ENCODE data around the gene AUTS2. TPM values are rescaled to one million over a fixed set of nuclear protein-coding genes. Genes with fewer than 3 reads are reported as not detected.

Gene AUTS2
- polyA plus RNA-seq, 1 donor (not counting 4 experiments of a cell fraction or from before 2014, with no cell fraction given), result 4.7 TPM

DNA sequence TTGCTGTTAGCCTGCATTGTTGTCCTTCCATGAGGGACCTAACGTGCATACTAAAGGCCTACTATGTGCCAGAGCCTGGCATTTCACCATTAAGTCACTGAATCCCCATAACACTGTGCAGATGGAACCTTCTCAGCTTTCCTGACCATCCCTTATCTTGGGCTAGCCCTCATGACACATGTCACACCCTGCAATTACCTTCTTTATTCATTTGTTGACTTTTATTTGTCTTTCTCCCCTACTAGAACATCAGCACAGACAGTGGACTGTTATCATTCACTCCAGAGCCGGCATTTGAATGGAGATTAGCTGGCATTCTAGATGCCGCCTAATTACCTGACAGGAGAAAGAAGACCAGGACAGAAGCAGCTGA lies 1062.5 kb downstream of the AUTS2 start:
- no peak for TF ChIP-seq EZH2 (IDR thresholded peaks at IDR 0.05; ENCODE audit: low read length)
- TF ChIP-seq CTCF (optimal IDR thresholded peaks at IDR 0.05 in 1 of 3, IDR thresholded peaks at IDR 0.05 in 1 of 3, conservative IDR thresholded peaks at IDR 0.05 in 1 of 3; ENCODE audit: extremely low read depth in 1 of 3, insufficient read depth in 2 of 3, low read length in 3 of 3), result no peak
- dilution Hi-C loops (cut with MboI; ENCODE audit: extremely low pct_ligation_motif_present, low sequenced_read_pairs), result no loop called here
- Histone ChIP-seq H3K27me3 (ENCODE audit: control insufficient read depth, extremely low read depth, insufficient read depth, low read length) (no peaks in the 10 kb centered on the region), H3K4me2 (ENCODE audit: control insufficient read depth, extremely low read depth, insufficient read depth, low read depth, low read length) (no peak overlapping the region), H3K9me1 (ENCODE audit: control insufficient read depth, extremely low read depth, insufficient read depth, low read length) (no peaks in the 10 kb centered on the region), H3K9ac (ENCODE audit: control insufficient read depth, extremely low read depth, insufficient read depth, low read length) (no peak overlapping the region), H3K4me3 (ENCODE audit: control insufficient read depth in 2 of 3, extremely low read depth in 1 of 3, insufficient read depth in 2 of 3, low read depth in 1 of 3, low read length in 3 of 3) (no peak overlapping the region), H3K9me3 (ENCODE audit: control insufficient read depth, low read depth, low read length) (no peaks in the 10 kb centered on the region), H3K27ac (ENCODE audit: control insufficient read depth, insufficient read depth, low read length) (no peak overlapping the region), H2AFZ (ENCODE audit: control insufficient read depth, low read length) (no peak overlapping the region), H3K79me2 (ENCODE audit: control insufficient read depth, insufficient read depth, low read length) (no peaks in the 10 kb centered on the region), H3K4me1 (ENCODE audit: control insufficient read depth, extremely low read depth, insufficient read depth, low read length) (no peaks in the 10 kb centered on the region), H3K36me3 (ENCODE audit: control insufficient read depth in 2 of 2, extremely low read depth in 1 of 2, insufficient read depth in 2 of 2, low read length in 2 of 2) (no peaks in the 10 kb centered on the region), H4K20me1 (ENCODE audit: control insufficient read depth, extremely low read depth, insufficient read depth, low read length) (no peaks in the 10 kb centered on the region)
- DNase-seq (ENCODE audit: low read depth, low spot score), result no peak
- no peak for FAIRE-seq

- DNase-seq (ENCODE audit: low read depth, low spot score), result no peak
- no peak overlapping the region for H2AFZ ChIP-seq (ENCODE audit: control insufficient read depth, low read length)
- no peak for TF ChIP-seq EZH2 (IDR thresholded peaks at IDR 0.05; ENCODE audit: low read length)
- TF ChIP-seq CTCF (optimal IDR thresholded peaks at IDR 0.05 in 1 of 3, IDR thresholded peaks at IDR 0.05 in 1 of 3, conservative IDR thresholded peaks at IDR 0.05 in 1 of 3; ENCODE audit: extremely low read depth in 1 of 3, insufficient read depth in 2 of 3, low read length in 3 of 3), result no peak
- H3K9me1 ChIP-seq (ENCODE audit: control insufficient read depth, extremely low read depth, insufficient read depth, low read length), result peaks cover 3% of the 10 kb centered on the region
- no peaks in the 10 kb centered on the region for H3K36me3 ChIP-seq (ENCODE audit: control insufficient read depth in 2 of 2, extremely low read depth in 1 of 2, insufficient read depth in 2 of 2, low read length in 2 of 2)
- H3K4me1 ChIP-seq (ENCODE audit: control insufficient read depth, extremely low read depth, insufficient read depth, low read length), result peaks cover 6% of the 10 kb centered on the region
- H4K20me1 ChIP-seq (ENCODE audit: control insufficient read depth, extremely low read depth, insufficient read depth, low read length), result no peaks in the 10 kb centered on the region
- H3K79me2 ChIP-seq (ENCODE audit: control insufficient read depth, insufficient read depth, low read length), result no peaks in the 10 kb centered on the region
- no peak for FAIRE-seq
- H3K4me2 ChIP-seq (ENCODE audit: control insufficient read depth, extremely low read depth, insufficient read depth, low read depth, low read length), result no peak overlapping the region
- H3K9ac ChIP-seq (ENCODE audit: control insufficient read depth, extremely low read depth, insufficient read depth, low read length), result no peak overlapping the region
- no peak overlapping the region for H3K27ac ChIP-seq (ENCODE audit: control insufficient read depth, insufficient read depth, low read length)
- dilution Hi-C loops (cut with MboI; ENCODE audit: extremely low pct_ligation_motif_present, low sequenced_read_pairs), result no loop called here
- no peak overlapping the region for H3K4me3 ChIP-seq (ENCODE audit: control insufficient read depth in 2 of 3, extremely low read depth in 1 of 3, insufficient read depth in 2 of 3, low read depth in 1 of 3, low read length in 3 of 3)
- no peaks in the 10 kb centered on the region for H3K9me3 ChIP-seq (ENCODE audit: control insufficient read depth, low read depth, low read length)
- H3K27me3 ChIP-seq (ENCODE audit: control insufficient read depth, extremely low read depth, insufficient read depth, low read length), result no peaks in the 10 kb centered on the region
Measured at GRCh38 chr7:70663680-70664079, 1065.4 kb downstream of the AUTS2 start.
